HCT116 (cell line): ENCODE data around the gene PHACTR1.

Experiments
- CBX3 ChIP-seq: IDR thresholded peaks from 2 replicates; pipeline ENCODE4 v1.6.1; 2012; ENCODE audit warnings: low read depth
- CEBPB ChIP-seq: IDR thresholded peaks from 2 replicates; pipeline ENCODE4 v1.6.1; 2012; ENCODE audit warnings: low read depth
- EGR1 ChIP-seq: IDR thresholded peaks from 2 replicates; pipeline ENCODE4 v1.6.1; 2012; ENCODE audit warnings: low read depth
- EZH2 ChIP-seq: fragments of 200-600 bp; sonication (generic); IDR thresholded peaks from 2 replicates; pipeline ENCODE4 v1.6.1; 2017; ENCODE audit warnings: antibody characterized with exemption, mixed run types
- EZH2phosphoT487 ChIP-seq: fragments of 200-600 bp; IDR thresholded peaks from 2 replicates; pipeline ENCODE4 v1.6.1; 2018; ENCODE audit warnings: antibody characterized with exemption, borderline replicate concordance
- MAX ChIP-seq: IDR thresholded peaks from 2 replicates; pipeline ENCODE4 v1.6.1; 2012
- POLR2A ChIP-seq: IDR thresholded peaks from 2 replicates; pipeline ENCODE4 v1.7.0; 2011; ENCODE audit warnings: borderline replicate concordance; ENCODE audit not compliant: insufficient read depth, insufficient read length; ENCODE audit errors: extremely low read depth
- POLR2AphosphoS5 ChIP-seq: IDR thresholded peaks from 2 replicates; pipeline ENCODE4 v1.6.1; 2011; ENCODE audit warnings: mild to moderate bottlenecking, low read depth, low read length, moderate library complexity
- RAD21 ChIP-seq: IDR thresholded peaks from 2 replicates; pipeline ENCODE4 v1.6.1; 2012; ENCODE audit warnings: low read depth, mild to moderate bottlenecking
- REST ChIP-seq: IDR thresholded peaks from 2 replicates; pipeline ENCODE4 v1.6.1; 2012; ENCODE audit warnings: low read depth
- SIN3A ChIP-seq: IDR thresholded peaks from 2 replicates; pipeline ENCODE4 v1.6.1; 2012; ENCODE audit warnings: low read depth
- ZBTB33 ChIP-seq: IDR thresholded peaks from 2 replicates; pipeline ENCODE4 v1.6.1; 2011; ENCODE audit warnings: mild to moderate bottlenecking, low read length, moderate library complexity; ENCODE audit not compliant: insufficient replicate concordance; ENCODE audit errors: extremely low read depth
- ZNF274 ChIP-seq: fragments of 200-500 bp; sonication (Bioruptor generic); IDR thresholded peaks from 2 replicates; pipeline ENCODE4 v1.6.1; 2014; ENCODE audit warnings: mild to moderate bottlenecking, low read depth, low read length, inconsistent platforms
- TF ChIP-seq, protein P1 (sequence below), 3 experiments: fragments of 200-600 bp in 1 of 3; sonication (generic) in 1 of 3; IDR thresholded peaks in 2 of 3; conservative IDR thresholded peaks in 1 of 3; 2 replicates each; pipeline ENCODE4 v1.5.1; 2012 to 2017; ENCODE audit warnings: low read depth in 2 of 3, low read length in 2 of 3, antibody characterized with exemption in 1 of 3, borderline replicate concordance in 1 of 3, control low read depth in 1 of 3, mild to moderate bottlenecking in 1 of 3, mixed read lengths in 1 of 3, mixed run types in 1 of 3, moderate library complexity in 1 of 3; ENCODE audit not compliant: insufficient read depth in 1 of 3

DNA sequence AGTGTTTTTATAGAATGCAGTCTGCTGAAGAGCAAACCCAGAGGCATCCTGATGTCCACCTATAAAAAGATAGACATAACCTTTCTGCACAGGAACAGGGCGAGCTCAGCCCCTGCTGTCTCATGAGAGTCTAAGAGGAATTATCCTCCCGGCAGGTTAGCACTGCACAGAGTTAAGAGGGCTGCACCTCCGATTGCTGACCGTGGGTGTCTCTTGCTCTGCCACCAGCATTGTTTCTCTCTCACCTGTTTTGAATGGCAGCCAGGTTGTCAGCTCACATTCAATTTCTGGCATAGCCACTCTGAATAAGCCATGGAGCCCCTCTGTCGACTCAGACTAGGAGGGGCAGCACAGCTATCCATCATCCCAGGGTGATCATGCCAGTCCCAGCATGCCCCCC, 211.2 kb downstream of the PHACTR1 start:
- TF ChIP-seq SIN3A (no peak), POLR2A (no peak), EZH2 (no peak), ZBTB33 (no peak), MAX (no peak), POLR2AphosphoS5 (no peak), RAD21 (no peak), ZNF274 (no peak), REST (no peak), CEBPB (no peak), EZH2phosphoT487 (no peak), CBX3 (no peak), EGR1 (no peak)
- TF ChIP-seq, protein P1, sequence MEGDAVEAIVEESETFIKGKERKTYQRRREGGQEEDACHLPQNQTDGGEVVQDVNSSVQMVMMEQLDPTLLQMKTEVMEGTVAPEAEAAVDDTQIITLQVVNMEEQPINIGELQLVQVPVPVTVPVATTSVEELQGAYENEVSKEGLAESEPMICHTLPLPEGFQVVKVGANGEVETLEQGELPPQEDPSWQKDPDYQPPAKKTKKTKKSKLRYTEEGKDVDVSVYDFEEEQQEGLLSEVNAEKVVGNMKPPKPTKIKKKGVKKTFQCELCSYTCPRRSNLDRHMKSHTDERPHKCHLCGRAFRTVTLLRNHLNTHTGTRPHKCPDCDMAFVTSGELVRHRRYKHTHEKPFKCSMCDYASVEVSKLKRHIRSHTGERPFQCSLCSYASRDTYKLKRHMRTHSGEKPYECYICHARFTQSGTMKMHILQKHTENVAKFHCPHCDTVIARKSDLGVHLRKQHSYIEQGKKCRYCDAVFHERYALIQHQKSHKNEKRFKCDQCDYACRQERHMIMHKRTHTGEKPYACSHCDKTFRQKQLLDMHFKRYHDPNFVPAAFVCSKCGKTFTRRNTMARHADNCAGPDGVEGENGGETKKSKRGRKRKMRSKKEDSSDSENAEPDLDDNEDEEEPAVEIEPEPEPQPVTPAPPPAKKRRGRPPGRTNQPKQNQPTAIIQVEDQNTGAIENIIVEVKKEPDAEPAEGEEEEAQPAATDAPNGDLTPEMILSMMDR (IDR thresholded peaks at IDR 0.05 in 2 of 3, conservative IDR thresholded peaks at IDR 0.05 in 1 of 3; ENCODE audit: borderline replicate concordance in 1 of 3, insufficient read depth in 1 of 3, low read depth in 2 of 3, low read length in 2 of 3): no peak
